Fibroblast of peridontal ligament (primary cell): ENCODE measurements around the gene LDB2.
A peak's percentile ranks its signal among the peaks of the same experiment; 100 is the strongest.

Source experiments
- DNase-seq: peaks from one replicate; pipeline ENCODE4 v3.0.0-alpha.2; 2010; ENCODE audit errors: extremely low read depth

The LDB2 gene

GRCh38 chr4:16685536-16685935, 212.9 kb downstream of the LDB2 start:
- no peak for DNase-seq

- DNase-seq = no peak
Measured at GRCh38 chr4:16684935-16685334, 213.5 kb downstream of the LDB2 start.

- peak; percentile 72 for DNase-seq
Measured at GRCh38 chr4:16684097-16684496, 214.3 kb downstream of the LDB2 start.

GRCh38 chr4:16682975-16683374, 215.5 kb downstream of the LDB2 start:
- DNase-seq = no peak

- DNase-seq = peak; percentile 82
Measured at GRCh38 chr4:16677001-16677944, 221.2 kb downstream of the LDB2 start.

GRCh38 chr4:16676230-16676770, 222.1 kb downstream of the LDB2 start:
- DNase-seq = no peak

GRCh38 chr4:16674082-16674481, 224.4 kb downstream of the LDB2 start:
- no peak for DNase-seq

- peak; percentile 25 for DNase-seq
Measured at GRCh38 chr4:16672421-16672820, 226.0 kb downstream of the LDB2 start.

GRCh38 chr4:16671741-16672140, 226.7 kb downstream of the LDB2 start:
- DNase-seq = no peak

- no peak for DNase-seq
Measured at GRCh38 chr4:16670727-16671126, 227.7 kb downstream of the LDB2 start.

- peak; percentile 68 for DNase-seq
Measured at GRCh38 chr4:16669036-16669435, 229.4 kb downstream of the LDB2 start.

- DNase-seq = no peak
Measured at GRCh38 chr4:16668488-16668887, 230.0 kb downstream of the LDB2 start.

- DNase-seq = peak; percentile 87
Measured at GRCh38 chr4:16667464-16667863, 231.0 kb downstream of the LDB2 start.

- no peak for DNase-seq
Measured at GRCh38 chr4:16665942-16666551, 232.4 kb downstream of the LDB2 start.

GRCh38 chr4:16663732-16664131, 234.7 kb downstream of the LDB2 start:
- DNase-seq = peak; percentile 56

- DNase-seq = no peak
Measured at GRCh38 chr4:16663307-16663706, 235.1 kb downstream of the LDB2 start.

GRCh38 chr4:16661813-16662212, 236.6 kb downstream of the LDB2 start:
- DNase-seq = no peak

- DNase-seq = no peak
Measured at GRCh38 chr4:16660656-16661055, 237.8 kb downstream of the LDB2 start.

GRCh38 chr4:16659694-16660093, 238.8 kb downstream of the LDB2 start:
- DNase-seq = no peak

- DNase-seq = peak; percentile 94
Measured at GRCh38 chr4:16659079-16659478, 239.4 kb downstream of the LDB2 start.

- no peak for DNase-seq
Measured at GRCh38 chr4:16658183-16658582, 240.3 kb downstream of the LDB2 start.

- no peak for DNase-seq
Measured at GRCh38 chr4:16655111-16655510, 243.3 kb downstream of the LDB2 start.
